ENCODE results near the gene JMJD8.

Gene JMJD8

DNA sequence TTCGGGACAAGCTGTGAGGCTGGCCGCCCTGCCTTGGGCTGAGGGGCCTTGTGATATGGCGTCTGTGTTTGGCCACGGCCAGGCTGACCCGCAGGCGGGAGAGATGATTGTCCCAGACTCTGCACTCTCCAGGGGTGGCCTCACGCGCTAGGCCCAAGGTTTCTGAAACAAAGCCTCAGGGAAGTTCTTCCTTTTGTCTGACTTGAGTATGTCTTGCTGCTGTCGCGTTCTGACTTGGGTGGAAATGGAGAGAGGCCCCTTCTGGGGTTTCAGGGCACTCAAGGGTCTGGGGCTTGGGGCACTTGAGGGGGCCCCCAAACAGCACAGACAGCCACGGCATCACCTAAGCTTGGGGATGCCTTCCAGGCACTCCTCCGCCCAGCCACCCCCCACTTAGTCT is 26.9 kb upstream of the JMJD8 start:
- no peaks in the 10 kb centered on the region for H3K36me3 ChIP-seq (ENCODE audit: control insufficient read depth, insufficient read depth, low read length)
- no peak overlapping the region for H3K27ac ChIP-seq (ENCODE audit: low read depth, low read length)
- H3K4me3 ChIP-seq (ENCODE audit: low read length), result no peak overlapping the region
- H3K4me1 ChIP-seq (ENCODE audit: control insufficient read depth, insufficient read depth, low read length), result peaks cover 4% of the 10 kb centered on the region
- H3K9ac ChIP-seq (ENCODE audit: low read length), result no peak overlapping the region
- H3K27me3 ChIP-seq (ENCODE audit: control insufficient read depth, insufficient read depth, low read length), result peaks cover 45% of the 10 kb centered on the region

GRCh38 chr16:710500-711075 is 26.5 kb upstream of the JMJD8 start:
- H3K27ac ChIP-seq (ENCODE audit: low read depth, low read length), result no peak overlapping the region
- H3K4me3 ChIP-seq (ENCODE audit: low read length), result no peak overlapping the region
- H3K27me3 ChIP-seq (ENCODE audit: control insufficient read depth, insufficient read depth, low read length), result peaks cover 41% of the 10 kb centered on the region
- no peak overlapping the region for H3K9ac ChIP-seq (ENCODE audit: low read length)
- H3K36me3 ChIP-seq (ENCODE audit: control insufficient read depth, insufficient read depth, low read length), result no peaks in the 10 kb centered on the region
- no peaks in the 10 kb centered on the region for H3K4me1 ChIP-seq (ENCODE audit: control insufficient read depth, insufficient read depth, low read length)

GRCh38 chr16:709566-710499 is 25.7 kb upstream of the JMJD8 start:
- H3K9ac ChIP-seq (ENCODE audit: low read length), result no peak overlapping the region
- H3K4me3 ChIP-seq (ENCODE audit: low read length), result no peak overlapping the region
- no peak overlapping the region for H3K27ac ChIP-seq (ENCODE audit: low read depth, low read length)
- H3K36me3 ChIP-seq (ENCODE audit: control insufficient read depth, insufficient read depth, low read length), result no peaks in the 10 kb centered on the region
- H3K27me3 ChIP-seq (ENCODE audit: control insufficient read depth, insufficient read depth, low read length), result peaks cover 41% of the 10 kb centered on the region
- no peaks in the 10 kb centered on the region for H3K4me1 ChIP-seq (ENCODE audit: control insufficient read depth, insufficient read depth, low read length)

- no peak overlapping the region for H3K27ac ChIP-seq (ENCODE audit: low read depth, low read length)
- peaks cover 49% of the 10 kb centered on the region for H3K27me3 ChIP-seq (ENCODE audit: control insufficient read depth, insufficient read depth, low read length)
- H3K36me3 ChIP-seq (ENCODE audit: control insufficient read depth, insufficient read depth, low read length), result no peaks in the 10 kb centered on the region
- no peak overlapping the region for H3K9ac ChIP-seq (ENCODE audit: low read length)
- no peak overlapping the region for H3K4me3 ChIP-seq (ENCODE audit: low read length)
- H3K4me1 ChIP-seq (ENCODE audit: control insufficient read depth, insufficient read depth, low read length), result no peaks in the 10 kb centered on the region
Measured at GRCh38 chr16:708959-709358, 24.8 kb upstream of the JMJD8 start.

DNA sequence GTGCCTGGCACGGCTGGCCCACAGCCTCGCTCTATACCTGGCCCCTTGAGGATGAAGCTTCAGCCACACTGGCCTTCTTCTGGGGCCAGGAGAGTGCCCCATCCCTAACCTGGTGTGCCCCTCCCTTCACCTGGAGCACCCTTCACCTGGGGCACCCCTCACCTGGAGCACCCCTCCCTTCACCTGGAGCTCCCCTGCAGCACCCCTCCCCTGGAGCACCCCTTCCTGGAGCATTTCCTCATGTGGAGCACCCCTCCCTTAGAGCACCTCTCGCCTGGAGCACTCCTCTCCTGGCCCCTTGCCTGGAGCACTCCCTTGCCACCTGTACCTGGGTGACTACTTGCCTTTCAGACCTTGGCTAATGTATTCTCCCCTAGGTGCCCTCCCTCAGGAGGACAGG is 23.9 kb upstream of the JMJD8 start:
- no peaks in the 10 kb centered on the region for H3K4me1 ChIP-seq (ENCODE audit: control insufficient read depth, insufficient read depth, low read length)
- H3K27me3 ChIP-seq (ENCODE audit: control insufficient read depth, insufficient read depth, low read length), result peaks cover 58% of the 10 kb centered on the region
- H3K27ac ChIP-seq (ENCODE audit: low read depth, low read length), result no peak overlapping the region
- H3K9ac ChIP-seq (ENCODE audit: low read length), result no peak overlapping the region
- no peaks in the 10 kb centered on the region for H3K36me3 ChIP-seq (ENCODE audit: control insufficient read depth, insufficient read depth, low read length)
- no peak overlapping the region for H3K4me3 ChIP-seq (ENCODE audit: low read length)

GRCh38 chr16:707062-707538 is 23.0 kb upstream of the JMJD8 start:
- H3K9ac ChIP-seq (ENCODE audit: low read length), result no peak overlapping the region
- no peak overlapping the region for H3K4me3 ChIP-seq (ENCODE audit: low read length)
- H3K4me1 ChIP-seq (ENCODE audit: control insufficient read depth, insufficient read depth, low read length), result no peaks in the 10 kb centered on the region
- no peaks in the 10 kb centered on the region for H3K36me3 ChIP-seq (ENCODE audit: control insufficient read depth, insufficient read depth, low read length)
- H3K27me3 ChIP-seq (ENCODE audit: control insufficient read depth, insufficient read depth, low read length), result peaks cover 67% of the 10 kb centered on the region
- no peak overlapping the region for H3K27ac ChIP-seq (ENCODE audit: low read depth, low read length)

GRCh38 chr16:706189-707061 is 22.3 kb upstream of the JMJD8 start:
- Histone ChIP-seq H3K27ac (ENCODE audit: low read depth, low read length) (no peak overlapping the region), H3K9ac (ENCODE audit: low read length) (no peak overlapping the region), H3K27me3 (ENCODE audit: control insufficient read depth, insufficient read depth, low read length) (peaks cover 71% of the 10 kb centered on the region), H3K4me1 (ENCODE audit: control insufficient read depth, insufficient read depth, low read length) (no peaks in the 10 kb centered on the region), H3K36me3 (ENCODE audit: control insufficient read depth, insufficient read depth, low read length) (no peaks in the 10 kb centered on the region), H3K4me3 (ENCODE audit: low read length) (no peak overlapping the region)

GRCh38 chr16:705431-706188 is 21.5 kb upstream of the JMJD8 start, which contains the start of gene FBXL16:
FBXL16 (minus strand) TSS chr16:705801; CDS start chr16:697405, 8,396 bp downstream.
- H3K27ac ChIP-seq (ENCODE audit: low read depth, low read length), result no peak within 1 kb of the TSS
- no peaks in the 10 kb centered on the region for H3K36me3 ChIP-seq (ENCODE audit: control insufficient read depth, insufficient read depth, low read length)
- peaks cover 69% of the 10 kb centered on the region for H3K27me3 ChIP-seq (ENCODE audit: control insufficient read depth, insufficient read depth, low read length)
- H3K9ac ChIP-seq (ENCODE audit: low read length), result no peak within 1 kb of the TSS
- no peak within 1 kb of the TSS for H3K4me3 ChIP-seq (ENCODE audit: low read length)
- no peaks in the 10 kb centered on the region for H3K4me1 ChIP-seq (ENCODE audit: control insufficient read depth, insufficient read depth, low read length)

DNA sequence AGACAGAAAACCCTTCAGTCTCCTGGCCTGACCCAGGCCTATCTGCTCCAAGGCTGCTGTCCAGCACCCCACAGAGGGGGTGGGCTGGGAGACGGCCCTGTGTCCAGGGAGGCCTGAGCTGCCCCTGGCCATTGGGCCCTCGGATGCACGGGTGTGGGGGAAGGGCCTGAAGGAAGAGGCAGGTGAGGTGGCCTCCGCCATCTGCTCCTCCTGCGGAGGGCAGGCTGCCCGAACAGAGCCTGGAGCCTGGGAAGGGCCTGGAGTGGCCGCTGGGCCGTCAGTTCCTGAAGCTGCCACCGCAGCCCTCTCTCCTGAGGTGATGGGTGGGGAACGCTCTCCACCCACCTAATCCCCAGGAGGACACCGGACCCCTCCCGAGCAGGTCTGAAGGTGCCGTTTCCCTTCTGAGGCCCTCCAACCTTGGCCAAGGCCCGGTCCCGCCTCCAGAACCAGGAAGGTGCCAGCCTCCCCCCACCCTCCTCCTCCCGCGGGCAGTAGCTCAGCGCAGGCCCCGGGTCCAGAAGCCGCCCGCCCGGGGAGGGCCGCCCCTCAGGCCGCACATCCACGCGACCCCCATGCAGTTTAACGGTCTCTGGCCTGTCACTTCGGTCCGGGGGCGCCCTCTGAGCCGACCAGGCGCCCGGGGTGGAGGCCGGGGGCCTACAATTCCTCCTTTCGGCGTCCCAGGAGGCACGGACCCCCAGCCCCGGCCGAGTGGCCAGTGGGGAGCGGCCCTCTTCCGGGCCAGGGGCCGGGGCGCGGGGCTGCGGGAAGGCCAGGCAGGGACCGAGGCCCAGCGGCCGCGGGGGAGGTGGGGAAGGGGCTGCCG is 20.6 kb upstream of the JMJD8 start:
- H3K27me3 ChIP-seq (ENCODE audit: control insufficient read depth, insufficient read depth, low read length), result peaks cover 68% of the 10 kb centered on the region
- no peaks in the 10 kb centered on the region for H3K36me3 ChIP-seq (ENCODE audit: control insufficient read depth, insufficient read depth, low read length)
- no peak overlapping the region for H3K27ac ChIP-seq (ENCODE audit: low read depth, low read length)
- no peak overlapping the region for H3K4me3 ChIP-seq (ENCODE audit: low read length)
- H3K9ac ChIP-seq (ENCODE audit: low read length), result no peak overlapping the region
- H3K4me1 ChIP-seq (ENCODE audit: control insufficient read depth, insufficient read depth, low read length), result no peaks in the 10 kb centered on the region

- peaks cover 69% of the 10 kb centered on the region for H3K27me3 ChIP-seq (ENCODE audit: control insufficient read depth, insufficient read depth, low read length)
- H3K9ac ChIP-seq (ENCODE audit: low read length), result no peak overlapping the region
- no peaks in the 10 kb centered on the region for H3K36me3 ChIP-seq (ENCODE audit: control insufficient read depth, insufficient read depth, low read length)
- H3K4me1 ChIP-seq (ENCODE audit: control insufficient read depth, insufficient read depth, low read length), result no peaks in the 10 kb centered on the region
- no peak overlapping the region for H3K27ac ChIP-seq (ENCODE audit: low read depth, low read length)
- no peak overlapping the region for H3K4me3 ChIP-seq (ENCODE audit: low read length)
Measured at GRCh38 chr16:704047-704446, 19.9 kb upstream of the JMJD8 start.

DNA sequence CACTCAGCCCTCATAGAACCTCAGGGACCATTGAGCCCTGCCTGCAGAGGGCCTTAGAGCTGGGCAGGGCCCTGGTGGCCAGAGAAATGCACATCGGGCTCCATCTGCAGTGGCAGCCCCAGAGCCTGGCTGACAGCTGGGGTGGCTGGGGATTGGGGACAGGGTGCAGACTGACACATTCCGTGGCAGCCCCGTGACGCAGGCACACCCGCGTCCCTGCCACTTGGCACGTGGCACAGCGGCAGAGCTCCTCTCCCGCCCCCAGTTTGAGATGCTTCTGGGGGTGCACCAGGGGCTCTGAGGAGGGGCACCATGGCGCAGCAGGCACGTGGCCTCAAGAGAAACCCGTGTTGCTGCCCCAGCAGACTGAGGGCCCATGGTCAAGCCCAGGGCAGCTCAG is 19.3 kb upstream of the JMJD8 start:
- H3K4me1 ChIP-seq (ENCODE audit: control insufficient read depth, insufficient read depth, low read length), result no peaks in the 10 kb centered on the region
- no peak overlapping the region for H3K27ac ChIP-seq (ENCODE audit: low read depth, low read length)
- H3K36me3 ChIP-seq (ENCODE audit: control insufficient read depth, insufficient read depth, low read length), result no peaks in the 10 kb centered on the region
- no peak overlapping the region for H3K4me3 ChIP-seq (ENCODE audit: low read length)
- peaks cover 66% of the 10 kb centered on the region for H3K27me3 ChIP-seq (ENCODE audit: control insufficient read depth, insufficient read depth, low read length)
- H3K9ac ChIP-seq (ENCODE audit: low read length), result no peak overlapping the region
